ENCODE measurements around the gene NAALADL2.

- no peak for TF ChIP-seq EP300 (IDR thresholded peaks at IDR 0.05; ENCODE audit: low read length)
- TF ChIP-seq, protein P1, sequence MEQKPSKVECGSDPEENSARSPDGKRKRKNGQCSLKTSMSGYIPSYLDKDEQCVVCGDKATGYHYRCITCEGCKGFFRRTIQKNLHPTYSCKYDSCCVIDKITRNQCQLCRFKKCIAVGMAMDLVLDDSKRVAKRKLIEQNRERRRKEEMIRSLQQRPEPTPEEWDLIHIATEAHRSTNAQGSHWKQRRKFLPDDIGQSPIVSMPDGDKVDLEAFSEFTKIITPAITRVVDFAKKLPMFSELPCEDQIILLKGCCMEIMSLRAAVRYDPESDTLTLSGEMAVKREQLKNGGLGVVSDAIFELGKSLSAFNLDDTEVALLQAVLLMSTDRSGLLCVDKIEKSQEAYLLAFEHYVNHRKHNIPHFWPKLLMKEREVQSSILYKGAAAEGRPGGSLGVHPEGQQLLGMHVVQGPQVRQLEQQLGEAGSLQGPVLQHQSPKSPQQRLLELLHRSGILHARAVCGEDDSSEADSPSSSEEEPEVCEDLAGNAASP (IDR thresholded peaks at IDR 0.05) = no peak
- TF ChIP-seq TCF7L2 (IDR thresholded peaks at IDR 0.05; ENCODE audit: low read depth, low read length) = no peak
- TF ChIP-seq, protein P2, sequence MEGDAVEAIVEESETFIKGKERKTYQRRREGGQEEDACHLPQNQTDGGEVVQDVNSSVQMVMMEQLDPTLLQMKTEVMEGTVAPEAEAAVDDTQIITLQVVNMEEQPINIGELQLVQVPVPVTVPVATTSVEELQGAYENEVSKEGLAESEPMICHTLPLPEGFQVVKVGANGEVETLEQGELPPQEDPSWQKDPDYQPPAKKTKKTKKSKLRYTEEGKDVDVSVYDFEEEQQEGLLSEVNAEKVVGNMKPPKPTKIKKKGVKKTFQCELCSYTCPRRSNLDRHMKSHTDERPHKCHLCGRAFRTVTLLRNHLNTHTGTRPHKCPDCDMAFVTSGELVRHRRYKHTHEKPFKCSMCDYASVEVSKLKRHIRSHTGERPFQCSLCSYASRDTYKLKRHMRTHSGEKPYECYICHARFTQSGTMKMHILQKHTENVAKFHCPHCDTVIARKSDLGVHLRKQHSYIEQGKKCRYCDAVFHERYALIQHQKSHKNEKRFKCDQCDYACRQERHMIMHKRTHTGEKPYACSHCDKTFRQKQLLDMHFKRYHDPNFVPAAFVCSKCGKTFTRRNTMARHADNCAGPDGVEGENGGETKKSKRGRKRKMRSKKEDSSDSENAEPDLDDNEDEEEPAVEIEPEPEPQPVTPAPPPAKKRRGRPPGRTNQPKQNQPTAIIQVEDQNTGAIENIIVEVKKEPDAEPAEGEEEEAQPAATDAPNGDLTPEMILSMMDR (IDR thresholded peaks at IDR 0.05 in 2 of 3, conservative IDR thresholded peaks at IDR 0.05 in 1 of 3; ENCODE audit: insufficient read depth in 2 of 3, low read depth in 1 of 3, low read length in 3 of 3) = no peak
- TF ChIP-seq ZNF512 (tag; IDR thresholded peaks at IDR 0.05) = no peak
- TF ChIP-seq, protein P3, sequence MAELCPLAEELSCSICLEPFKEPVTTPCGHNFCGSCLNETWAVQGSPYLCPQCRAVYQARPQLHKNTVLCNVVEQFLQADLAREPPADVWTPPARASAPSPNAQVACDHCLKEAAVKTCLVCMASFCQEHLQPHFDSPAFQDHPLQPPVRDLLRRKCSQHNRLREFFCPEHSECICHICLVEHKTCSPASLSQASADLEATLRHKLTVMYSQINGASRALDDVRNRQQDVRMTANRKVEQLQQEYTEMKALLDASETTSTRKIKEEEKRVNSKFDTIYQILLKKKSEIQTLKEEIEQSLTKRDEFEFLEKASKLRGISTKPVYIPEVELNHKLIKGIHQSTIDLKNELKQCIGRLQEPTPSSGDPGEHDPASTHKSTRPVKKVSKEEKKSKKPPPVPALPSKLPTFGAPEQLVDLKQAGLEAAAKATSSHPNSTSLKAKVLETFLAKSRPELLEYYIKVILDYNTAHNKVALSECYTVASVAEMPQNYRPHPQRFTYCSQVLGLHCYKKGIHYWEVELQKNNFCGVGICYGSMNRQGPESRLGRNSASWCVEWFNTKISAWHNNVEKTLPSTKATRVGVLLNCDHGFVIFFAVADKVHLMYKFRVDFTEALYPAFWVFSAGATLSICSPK (IDR thresholded peaks at IDR 0.05; ENCODE audit: borderline replicate concordance) = no peak
- no peak for TF ChIP-seq CBX5 (IDR thresholded peaks at IDR 0.05; ENCODE audit: borderline replicate concordance, low read depth)
These were observed 630.3 kb downstream of the NAALADL2 start for GRCh38 chr3:175489406-175489805.
